Activated naive CD8-positive, alpha-beta T cell treated with anti-CD3 and anti-CD28 coated beads, Interleukin-2, amount 50 U/mL, for 16 hours (primary cell): ENCODE data around the gene FCN1.

Experiments
- DNase-seq: peaks from one replicate; pipeline ENCODE4 v3.0.0-alpha.2; 2020; ENCODE audit warnings: low read depth, low spot score

The FCN1 gene

DNA sequence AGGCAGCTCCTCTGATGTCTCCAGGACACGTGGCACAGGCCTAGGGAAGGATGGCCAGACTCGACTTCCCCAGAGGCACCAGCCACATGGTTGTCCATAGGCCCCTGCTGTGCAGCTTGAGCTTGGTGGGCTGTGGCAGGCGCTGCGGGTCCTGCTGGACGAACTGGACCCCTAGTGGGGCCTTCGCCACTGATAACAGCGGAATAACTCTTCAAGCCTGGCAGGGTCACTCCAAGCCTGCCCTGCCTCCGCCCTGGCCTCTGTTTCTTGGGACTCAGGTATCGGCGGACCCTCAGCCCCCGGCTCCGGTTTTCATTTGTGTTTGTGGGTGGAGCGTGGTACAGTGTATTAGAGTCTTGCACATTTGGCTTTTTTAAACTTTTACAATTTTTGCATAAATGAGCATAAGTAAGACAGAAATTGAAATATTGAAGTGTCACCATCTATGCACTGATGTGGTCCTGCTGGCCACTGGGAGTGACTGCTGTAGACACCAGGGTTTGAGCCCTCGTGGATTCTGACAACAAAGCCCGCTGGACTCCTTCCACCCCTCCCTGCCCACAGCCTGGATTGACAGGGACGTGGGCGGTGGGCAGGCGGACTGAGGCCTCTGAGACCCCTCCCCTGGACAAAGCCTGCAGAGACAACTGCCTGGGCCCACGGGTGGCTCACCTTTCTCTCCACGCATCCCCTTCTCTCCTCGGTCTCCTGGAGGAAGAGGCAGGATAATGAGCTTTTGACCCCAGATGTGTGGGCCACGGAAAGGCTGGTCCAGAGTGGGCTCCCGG, 3.8 kb downstream of the FCN1 start:
- no peak for DNase-seq

DNA sequence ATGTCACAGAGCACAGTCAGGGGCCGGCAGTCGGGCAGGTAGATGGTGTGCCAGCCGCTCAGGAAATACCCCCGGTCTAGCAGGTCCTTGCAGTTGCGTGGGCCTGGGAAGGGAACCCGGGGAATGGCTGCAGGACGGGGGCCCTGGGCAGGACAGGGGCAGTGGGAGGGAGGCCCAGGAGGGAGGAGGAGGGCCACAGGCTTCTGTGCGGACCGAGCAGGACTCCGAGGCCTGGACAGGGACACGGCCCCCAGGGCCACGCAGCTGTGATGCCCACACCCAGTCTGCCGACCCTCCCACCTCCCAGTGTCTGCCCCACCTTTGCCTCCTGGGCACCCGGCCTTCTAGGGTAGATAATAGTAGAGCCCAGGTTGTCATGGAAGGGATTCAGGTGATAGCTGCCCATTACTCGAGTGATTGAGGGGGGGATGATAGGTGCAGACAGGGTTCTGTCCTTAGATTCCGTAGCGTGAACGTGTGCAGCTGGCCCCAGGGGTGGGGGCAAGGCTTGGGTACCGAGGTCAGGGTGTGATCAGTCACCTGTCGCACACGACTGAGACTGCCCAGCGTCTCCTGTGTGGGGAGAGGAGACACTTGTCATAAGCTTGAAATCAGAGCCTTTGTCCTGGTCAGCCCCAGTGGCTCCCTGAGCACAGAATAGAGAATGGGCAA, 4.5 kb downstream of the FCN1 start:
- DNase-seq, result no peak

DNA sequence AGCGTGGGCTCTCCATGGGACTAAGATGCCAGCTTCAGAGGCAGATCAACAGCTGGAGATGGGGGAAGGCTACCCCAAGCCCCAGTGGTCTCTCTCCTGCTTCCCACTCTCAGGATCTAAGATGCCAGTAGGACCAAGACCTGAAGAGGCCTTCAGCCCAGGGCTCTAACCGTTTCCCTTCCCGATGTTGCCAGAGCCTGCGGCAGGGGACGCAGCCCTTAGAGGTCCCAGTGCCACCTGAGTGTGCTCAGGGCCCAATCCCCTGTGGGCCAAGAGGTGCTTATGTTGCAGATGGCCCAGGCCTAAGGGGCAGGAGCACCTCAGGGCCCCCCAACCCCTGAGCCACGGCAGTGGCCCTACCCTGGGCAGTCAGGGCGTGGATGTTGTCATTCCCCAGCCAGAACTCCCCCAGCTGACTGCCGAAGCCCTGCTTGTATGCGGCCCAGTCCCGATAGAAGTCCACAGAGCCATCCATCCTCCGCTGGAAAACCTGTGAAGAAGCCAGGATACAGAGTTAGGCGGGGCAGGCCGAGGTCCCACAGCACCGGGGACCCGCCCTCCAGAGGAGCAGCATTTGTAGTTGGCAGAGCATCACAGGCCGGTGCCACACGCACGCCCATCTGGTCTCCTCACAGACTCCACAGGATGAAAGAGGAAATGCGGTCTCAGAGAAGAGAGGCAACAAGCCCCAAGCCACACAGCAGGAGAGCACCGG, 5.4 kb downstream of the FCN1 start:
- no peak for DNase-seq

DNA sequence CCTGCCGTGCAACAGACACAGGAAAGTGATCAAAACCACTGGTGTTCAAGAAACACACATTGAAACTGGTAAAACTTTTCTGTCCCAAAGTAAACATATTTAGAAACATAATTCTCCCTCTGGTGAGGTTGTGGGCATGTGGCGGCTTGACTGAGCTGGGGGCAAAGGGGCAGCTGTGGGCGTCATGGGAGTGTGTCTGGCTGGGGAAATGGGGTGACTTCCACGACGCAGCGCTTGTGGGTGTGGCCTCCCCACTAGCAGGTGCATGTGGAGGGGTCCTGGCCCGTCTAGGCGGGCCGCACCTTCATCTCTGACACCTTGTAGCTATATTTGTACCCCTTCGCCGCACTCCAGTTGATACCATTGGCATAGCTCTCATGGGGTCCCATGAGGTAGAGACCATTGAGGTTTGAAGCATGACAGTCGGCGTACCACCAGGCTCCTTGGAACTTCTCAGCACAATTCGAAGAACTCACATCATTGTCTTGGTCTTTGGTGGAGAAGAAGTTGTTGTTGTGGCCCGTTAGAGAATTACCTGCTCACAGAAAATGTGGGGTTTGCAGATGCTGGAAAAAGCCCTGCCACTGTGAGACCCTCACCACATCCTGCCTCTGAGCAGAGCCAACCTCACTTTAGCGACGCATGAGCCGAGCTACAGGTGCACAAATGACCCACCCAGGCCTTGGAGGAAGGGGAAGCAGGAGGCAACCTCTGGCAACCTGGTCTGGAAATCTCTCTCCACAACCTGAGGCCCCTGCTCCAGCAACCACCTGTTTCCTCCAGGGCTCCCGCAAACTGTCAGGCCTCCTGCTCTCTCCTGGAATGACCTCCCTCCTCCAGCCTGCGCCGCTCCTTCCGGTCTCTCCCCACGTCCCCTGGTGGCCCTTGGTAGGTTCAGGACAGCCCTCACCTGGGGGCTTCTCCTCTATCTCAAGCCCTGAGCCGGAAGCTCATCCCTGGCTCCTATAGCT, 7.9 kb downstream of the FCN1 start:
- no peak for DNase-seq

DNA sequence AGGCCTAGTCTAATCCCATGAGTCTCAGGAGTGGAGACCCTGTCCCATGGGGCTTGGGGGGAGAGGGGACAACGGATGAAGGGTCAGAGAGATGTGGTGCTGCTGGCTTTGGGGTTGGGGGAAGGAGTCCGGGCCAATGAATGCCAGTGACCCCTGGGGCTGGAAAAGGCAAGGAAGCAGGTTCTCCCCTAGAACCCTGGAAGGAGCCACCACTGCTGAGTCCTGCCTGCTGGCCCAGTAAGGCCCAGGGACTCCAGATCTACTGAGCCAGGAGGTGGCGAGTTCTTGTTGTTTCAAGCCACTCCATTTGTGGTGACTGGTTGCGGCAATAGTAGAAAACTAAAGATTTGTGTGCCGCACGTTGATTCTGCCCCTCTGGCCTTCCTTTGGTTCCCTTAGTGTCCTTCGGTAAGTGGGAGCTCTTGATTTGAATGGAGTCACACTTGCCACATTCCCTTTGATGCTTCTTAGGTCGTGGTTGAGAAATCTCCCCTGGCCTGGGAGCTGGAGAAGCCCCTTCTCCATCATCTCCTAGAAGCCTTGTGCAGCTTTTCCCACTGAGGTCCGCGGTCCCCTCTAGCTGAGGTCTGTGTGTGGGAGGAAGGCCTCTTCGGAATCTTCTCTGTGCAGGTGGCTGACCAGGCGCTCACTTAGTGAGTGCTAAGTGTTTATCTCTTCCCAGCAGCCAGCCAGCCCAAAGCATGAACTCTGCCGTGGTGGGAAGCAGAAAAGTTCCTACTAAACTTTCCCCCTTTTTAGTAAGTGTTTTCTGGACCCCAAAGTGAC, 9.0 kb downstream of the FCN1 start:
- no peak for DNase-seq

DNA sequence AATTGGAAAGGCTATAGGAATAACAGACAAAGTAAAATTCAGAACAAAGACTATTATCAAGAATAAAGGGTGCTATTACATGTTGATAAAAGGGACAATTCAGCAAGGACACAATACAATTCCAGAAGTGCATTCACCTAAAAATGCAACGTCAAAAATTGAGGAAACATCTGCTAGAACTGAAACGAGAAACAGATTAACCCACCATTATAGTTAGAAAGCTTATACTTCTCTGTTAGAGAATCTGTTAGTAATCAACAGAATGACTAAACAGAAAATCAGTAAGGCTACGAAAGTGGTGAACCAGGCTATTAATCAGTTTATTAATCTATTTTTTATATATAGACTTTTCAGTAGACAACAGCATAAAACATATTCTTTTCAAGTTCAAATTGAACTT, 14.8 kb downstream of the FCN1 start:
- DNase-seq, result no peak

DNA sequence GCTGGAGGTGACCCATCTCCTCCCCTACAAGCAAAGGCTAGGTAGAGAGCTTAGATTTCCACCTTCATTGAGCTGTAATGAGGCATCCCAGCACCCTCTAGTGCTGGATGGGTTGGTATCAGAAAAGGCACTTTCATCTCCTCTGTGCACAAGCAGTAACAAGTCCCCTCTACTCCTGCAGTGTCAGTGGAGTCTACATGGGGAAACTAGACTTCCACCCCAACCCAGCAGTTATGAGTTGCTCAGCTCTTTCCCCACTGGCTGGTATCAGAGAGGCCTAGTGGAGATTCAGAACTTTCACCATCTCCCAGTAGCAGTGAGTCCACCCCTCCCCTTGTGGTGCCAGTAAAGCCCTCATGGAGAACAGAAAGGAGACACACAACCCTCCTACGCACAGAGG, 17.9 kb downstream of the FCN1 start:
- DNase-seq, result no peak

DNA sequence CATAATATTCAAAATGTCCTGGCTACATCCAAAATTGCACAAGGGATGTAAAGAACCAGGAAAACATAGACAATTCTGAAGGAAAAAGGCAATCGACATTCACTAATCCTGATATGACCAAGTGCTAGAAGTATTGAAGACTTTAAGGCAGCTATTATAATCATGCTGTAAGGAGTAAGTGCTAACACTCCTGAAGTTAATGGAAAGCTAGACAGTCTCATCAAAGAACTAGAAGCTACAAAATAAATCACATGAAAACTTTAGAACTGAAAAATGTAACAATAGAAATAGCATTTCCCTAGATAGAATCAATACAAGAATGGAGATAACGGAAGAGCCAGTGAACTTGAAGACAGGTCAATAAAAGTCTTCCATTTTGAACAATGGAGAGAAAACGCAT, 18.5 kb downstream of the FCN1 start:
- DNase-seq, result no peak

DNA sequence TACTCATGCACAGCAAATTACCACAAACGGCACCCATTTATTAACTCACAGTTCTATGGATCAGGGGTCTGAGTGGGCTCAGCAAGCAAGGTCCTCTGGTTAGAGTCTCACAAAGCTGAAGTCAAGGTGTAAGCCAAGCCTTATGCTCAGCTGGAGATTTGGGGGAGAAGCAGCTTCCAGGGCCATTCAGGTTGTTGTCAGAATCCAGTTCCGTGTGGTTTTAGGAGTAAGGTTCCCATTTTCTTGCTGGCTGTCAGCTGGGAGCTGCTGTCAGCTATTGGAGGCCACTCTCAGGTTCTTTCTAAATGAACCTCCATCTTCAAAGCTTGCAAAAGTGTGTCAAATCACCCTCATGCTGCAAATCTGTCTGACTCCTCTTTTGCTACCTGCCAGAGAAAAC, 19.4 kb downstream of the FCN1 start:
- no peak for DNase-seq

DNA sequence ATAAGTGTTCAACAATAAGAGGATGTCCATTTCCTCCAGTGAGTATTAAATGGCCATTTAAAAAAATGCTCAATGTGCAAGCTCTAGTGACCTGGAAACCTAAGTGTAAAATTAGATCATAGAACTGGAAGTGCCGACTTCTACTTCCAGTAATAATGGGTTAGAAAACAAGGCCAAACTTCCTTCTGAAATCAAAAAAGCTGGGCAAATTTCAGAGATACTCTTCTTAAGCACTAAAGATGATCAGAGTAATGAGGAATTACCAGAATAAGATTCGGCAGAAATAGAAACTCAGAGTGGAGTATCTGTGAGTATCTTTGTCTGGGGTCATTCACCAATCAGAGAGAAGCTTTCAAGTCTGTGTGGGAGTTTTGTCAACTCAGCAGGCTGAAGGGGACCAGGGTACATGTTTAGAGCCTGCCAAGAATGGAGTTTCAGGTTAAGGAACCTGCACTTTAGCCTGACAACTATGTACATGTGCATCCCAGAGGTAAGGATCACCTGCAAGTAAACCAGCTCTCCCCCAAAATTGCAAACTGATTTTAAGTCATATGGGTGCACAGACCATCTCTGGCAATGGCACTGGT, 20.0 kb downstream of the FCN1 start:
- no peak for DNase-seq

DNA sequence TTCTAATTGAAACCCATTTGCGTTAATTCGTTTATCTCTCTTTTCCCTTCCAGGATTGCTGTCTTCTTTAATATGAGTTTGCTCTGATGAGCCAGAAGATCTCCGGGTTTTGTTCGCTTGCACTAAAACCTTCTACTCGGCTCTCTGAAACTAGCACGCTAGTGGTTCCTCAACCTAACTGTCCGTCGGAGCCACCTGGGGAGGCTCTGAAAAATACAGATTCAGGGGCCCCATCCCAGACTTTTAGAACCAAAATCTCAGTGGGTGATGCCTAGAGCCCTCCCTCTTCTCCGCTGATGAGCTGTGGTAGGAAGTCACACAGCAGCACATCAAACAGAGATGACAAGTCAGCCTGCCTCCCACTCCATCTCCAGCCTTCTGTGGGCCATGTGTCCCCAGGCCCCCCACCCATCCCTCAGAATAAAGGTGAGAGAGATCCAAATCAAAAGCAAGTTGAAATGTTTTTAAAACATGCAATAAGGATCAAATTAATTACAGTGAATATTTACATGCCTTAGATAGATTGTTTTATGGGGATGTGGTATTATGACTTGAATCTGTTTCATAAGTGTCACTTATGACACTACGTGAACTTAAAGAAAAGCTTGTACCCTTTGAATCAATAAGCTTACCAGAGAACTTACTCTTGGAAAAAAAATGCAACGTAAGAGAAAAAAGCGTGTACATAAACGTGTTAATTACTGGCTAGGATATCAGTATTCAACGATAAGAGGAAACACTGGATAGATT, 20.7 kb downstream of the FCN1 start:
- no peak for DNase-seq

DNA sequence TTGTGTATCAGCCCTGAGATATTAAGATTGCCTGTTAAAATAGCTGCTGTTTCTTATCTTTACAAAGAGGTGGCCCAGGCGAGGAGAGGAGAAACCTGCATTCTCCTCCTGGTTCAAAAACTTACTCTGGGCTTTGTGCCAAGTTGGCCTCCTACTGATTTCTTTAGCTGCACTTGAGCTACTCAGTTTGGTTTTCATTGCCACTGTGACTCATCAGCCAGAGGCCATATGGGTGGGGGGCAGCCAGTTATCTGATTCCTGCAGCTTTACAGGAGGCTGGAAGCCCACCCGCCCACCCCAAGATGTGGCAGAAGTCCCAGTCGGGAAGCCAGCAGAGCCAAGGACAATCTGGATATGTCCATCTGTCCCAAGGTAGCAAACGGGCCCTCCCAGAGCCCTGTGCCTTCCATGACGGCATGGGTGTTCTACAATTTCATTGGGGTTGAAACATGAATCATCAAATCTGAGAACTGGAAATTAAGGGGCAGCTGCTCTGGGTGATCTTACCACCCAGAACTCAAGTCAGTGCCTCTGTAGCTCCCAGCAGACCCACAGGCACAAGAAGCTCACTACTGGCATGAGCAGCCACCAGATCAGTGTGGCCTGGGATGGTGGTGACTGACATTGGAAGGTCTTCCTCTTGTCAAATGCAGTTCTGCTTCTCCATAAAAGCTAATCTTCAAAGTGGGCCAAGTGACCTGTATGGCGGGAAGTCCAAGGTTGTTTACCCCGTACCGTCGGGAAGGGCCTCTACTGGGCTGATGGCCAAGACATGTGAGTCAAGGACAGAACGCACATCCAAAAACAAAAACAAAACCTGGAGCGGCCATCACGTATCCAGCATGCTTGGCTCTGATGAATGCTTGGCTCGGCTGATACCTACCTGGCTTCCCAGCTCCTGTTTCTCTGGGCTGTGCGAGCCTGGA, 21.5 kb downstream of the FCN1 start:
- DNase-seq, result no peak

DNA sequence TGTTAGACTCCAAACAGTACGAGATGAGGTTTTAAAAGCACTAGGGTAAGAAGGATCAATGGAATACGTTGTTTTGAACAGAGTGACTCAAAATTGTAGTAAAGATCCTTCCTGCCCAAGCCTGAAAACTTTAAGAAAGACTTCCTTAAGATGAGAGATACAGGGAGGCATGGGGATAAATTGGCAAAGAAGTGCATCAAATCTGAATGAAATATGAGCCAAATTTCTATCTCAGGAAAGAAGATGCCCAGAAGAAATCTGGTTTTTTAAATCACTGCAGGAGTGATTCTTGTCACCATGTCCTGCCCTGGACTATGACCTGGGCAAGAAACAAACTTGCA, 22.2 kb downstream of the FCN1 start:
- DNase-seq, result no peak

DNA sequence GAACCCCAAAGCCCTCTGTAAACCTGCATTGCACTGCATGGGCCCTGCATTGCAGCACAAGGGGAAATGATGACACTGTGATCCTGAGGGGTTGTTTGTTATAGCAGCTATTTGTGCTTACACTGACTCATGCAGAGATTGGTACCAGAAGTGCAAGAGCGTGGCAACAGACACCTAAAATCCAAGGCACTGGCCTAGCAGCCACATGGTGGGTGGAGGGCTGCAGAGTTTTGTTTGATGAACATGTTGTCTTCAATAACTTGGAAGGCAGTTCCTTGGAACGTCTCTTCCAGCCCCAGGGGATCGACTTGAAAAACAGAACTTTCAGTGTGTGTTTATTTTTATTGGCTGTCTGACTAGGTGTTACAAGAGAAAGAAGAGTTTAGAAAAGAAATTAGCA, 22.6 kb downstream of the FCN1 start:
- DNase-seq, result no peak

DNA sequence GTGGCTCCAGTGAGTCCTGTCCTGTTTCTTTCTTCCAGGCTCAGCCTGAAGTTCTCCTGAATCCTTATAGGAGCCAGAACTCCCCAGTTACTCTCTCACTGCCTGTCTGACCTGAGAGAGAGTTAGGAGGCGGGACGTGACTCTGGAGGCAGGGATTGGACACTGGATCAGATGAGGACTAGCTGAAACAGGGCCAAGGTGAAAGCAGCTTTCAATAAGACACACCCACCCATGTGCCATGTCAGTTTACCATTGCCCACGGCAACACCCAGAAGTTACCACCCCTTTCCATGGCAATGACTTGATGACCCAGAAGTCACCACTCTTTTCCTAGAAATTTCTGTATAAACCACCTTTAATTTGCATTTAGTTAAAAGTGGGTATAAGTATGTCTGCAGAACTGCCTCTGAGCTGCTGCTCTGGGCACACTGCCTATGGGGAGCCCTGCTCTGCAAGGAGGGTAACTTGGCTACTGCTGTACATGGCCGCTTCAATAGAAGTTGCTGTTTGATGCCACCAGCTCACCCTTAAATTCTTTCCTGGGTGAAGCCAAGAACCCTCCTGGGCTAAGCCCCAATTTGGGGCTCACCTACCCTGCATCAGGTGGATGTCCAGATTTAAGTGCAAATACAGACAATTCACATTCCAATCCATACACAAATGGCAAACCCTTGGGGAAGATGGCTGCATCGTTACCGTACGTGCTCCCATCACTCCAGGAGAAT, 23.4 kb downstream of the FCN1 start:
- DNase-seq, result no peak

DNA sequence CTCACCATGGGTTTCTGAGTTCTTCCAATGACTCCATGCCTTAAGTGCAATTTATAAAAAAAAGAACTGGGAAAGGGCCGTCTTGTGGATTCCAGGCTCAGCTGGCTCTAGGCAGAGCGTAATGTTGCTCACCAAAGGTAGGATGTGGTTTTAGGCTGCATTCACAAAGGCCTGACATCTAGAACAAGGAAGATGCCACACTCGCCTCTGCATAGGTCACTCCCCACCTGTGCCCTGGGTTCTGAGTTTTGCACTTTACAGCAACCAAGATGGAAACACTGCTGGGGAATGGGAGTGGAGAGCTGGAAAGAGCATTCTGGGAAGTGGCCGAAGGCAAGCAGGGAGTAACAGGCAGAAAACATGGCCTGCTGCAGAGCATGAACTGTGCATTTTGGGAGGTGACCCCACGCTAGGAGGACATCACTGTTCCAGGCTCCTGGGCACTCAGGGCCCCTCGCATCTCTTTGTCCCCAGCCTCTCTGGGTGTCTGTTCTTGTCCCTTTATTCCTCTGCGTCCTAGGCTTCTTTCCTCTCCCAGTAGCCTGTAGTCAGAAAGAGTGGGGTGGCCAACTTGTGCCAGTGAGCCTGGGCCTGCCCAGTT, 24.8 kb downstream of the FCN1 start:
- no peak for DNase-seq

DNA sequence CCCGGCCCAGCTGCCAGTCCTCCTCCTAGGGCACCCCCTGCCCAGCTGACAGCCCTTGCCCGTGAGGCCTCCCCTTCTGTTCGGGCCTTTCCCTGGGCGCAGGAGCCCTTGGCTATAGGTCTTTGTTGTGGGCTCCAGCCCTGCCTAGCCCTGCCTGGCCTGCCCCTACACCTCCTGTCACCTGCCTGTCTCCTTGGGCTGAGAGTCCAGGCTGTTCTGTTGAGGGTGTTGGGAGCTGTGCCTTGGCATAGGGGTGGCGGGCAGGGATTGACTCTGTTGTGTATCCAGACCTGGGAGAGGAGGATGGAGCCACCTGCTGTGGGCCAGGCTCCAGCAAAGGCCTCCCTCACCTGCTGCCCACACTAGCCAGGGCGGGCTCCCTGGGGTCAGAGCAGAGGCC, 25.5 kb downstream of the FCN1 start:
- DNase-seq, result no peak

DNA sequence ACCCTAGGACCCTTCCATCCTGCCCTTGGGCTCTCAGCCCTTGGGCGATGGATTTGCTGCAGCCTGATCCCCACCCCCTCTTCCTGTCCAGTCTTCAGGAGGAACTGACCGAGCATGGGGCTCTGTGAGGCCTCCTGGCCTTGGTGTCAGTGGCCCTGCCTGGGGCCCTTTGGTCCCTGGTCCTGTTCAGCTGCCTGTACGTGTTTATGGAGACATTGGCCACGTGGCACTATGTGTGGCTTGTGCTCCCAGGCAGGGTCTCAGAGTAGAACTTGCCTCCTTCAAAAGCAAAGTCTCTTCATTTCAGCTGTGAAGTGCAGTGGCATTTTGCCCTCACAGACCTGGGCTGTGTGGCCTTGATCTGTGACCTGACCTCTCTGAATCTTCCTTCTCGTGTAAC, 26.0 kb downstream of the FCN1 start:
- no peak for DNase-seq
